ENCODE measurements around the gene IGF2BP2. TPM values are rescaled to one million over a fixed set of nuclear protein-coding genes. Genes with fewer than 3 reads are reported as not detected.
"Not testable (repeated sequence)": the region's sequence is repeated elsewhere in the genome, so short reads cannot be mapped to it uniquely, and the experiment has no call there.

Gene IGF2BP2
- total and polyA plus RNA-seq, 2 experiments from 2014 or later, result 88.9 to 91.8 TPM

GRCh38 chr3:185702262-185703225 lies 122.3 kb downstream of the IGF2BP2 start:
- Histone ChIP-seq H3K4me2 (peak overlapping the region; percentile 43), H3K79me2 (peaks cover 100% of the 10 kb centered on the region), H3K4me3 (no peak overlapping the region), H4K20me1 (ENCODE audit: insufficient read depth, poor library complexity, severe bottlenecking) (peaks cover 98% of the 10 kb centered on the region), H2AFZ (no peak overlapping the region), H3K27ac (peak overlapping the region; percentile 57), H3K4me1 (ENCODE audit: insufficient read depth) (peaks cover 17% of the 10 kb centered on the region), H3K36me3 (replicated peaks; ENCODE audit: insufficient read depth, low read depth) (no peaks in the 10 kb centered on the region), H3K27me3 (no peaks in the 10 kb centered on the region), H3K9me2 (replicated peaks; ENCODE audit: insufficient read depth) (no peaks in the 10 kb centered on the region), H3K9me3 (ENCODE audit: low read depth) (no peaks in the 10 kb centered on the region)
- 60% methylated on average over 10 of the region's 10 CpGs for WGBS (ENCODE audit: low lambda C conversion rate, missing lambda C conversion rate)
- TF ChIP-seq, protein P1, sequence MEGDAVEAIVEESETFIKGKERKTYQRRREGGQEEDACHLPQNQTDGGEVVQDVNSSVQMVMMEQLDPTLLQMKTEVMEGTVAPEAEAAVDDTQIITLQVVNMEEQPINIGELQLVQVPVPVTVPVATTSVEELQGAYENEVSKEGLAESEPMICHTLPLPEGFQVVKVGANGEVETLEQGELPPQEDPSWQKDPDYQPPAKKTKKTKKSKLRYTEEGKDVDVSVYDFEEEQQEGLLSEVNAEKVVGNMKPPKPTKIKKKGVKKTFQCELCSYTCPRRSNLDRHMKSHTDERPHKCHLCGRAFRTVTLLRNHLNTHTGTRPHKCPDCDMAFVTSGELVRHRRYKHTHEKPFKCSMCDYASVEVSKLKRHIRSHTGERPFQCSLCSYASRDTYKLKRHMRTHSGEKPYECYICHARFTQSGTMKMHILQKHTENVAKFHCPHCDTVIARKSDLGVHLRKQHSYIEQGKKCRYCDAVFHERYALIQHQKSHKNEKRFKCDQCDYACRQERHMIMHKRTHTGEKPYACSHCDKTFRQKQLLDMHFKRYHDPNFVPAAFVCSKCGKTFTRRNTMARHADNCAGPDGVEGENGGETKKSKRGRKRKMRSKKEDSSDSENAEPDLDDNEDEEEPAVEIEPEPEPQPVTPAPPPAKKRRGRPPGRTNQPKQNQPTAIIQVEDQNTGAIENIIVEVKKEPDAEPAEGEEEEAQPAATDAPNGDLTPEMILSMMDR (IDR thresholded peaks at IDR 0.05; ENCODE audit: poor library complexity), result no peak
- no peak for TF ChIP-seq EZH2 (IDR thresholded peaks at IDR 0.05; ENCODE audit: borderline replicate concordance)
- TF ChIP-seq EZH2phosphoT487 (IDR thresholded peaks at IDR 0.05; ENCODE audit: low read depth, severe bottlenecking, unreplicated experiment), result no peak
- no peak for DNase-seq (ENCODE audit: low spot score)

GRCh38 chr3:185701611-185702261 lies 123.1 kb downstream of the IGF2BP2 start:
- no peaks in the 10 kb centered on the region for H3K9me3 ChIP-seq (ENCODE audit: low read depth)
- peaks cover 17% of the 10 kb centered on the region for H3K4me1 ChIP-seq (ENCODE audit: insufficient read depth)
- peaks cover 99% of the 10 kb centered on the region for H4K20me1 ChIP-seq (ENCODE audit: insufficient read depth, poor library complexity, severe bottlenecking)
- peaks cover 100% of the 10 kb centered on the region for H3K79me2 ChIP-seq
- H3K4me2 ChIP-seq, result peak overlapping the region; percentile 43
- H3K27ac ChIP-seq, result peak overlapping the region; percentile 33
- no peak for DNase-seq (ENCODE audit: low spot score)
- H3K4me3 ChIP-seq, result no peak overlapping the region
- TF ChIP-seq EZH2 (IDR thresholded peaks at IDR 0.05; ENCODE audit: borderline replicate concordance) (no peak), EZH2phosphoT487 (IDR thresholded peaks at IDR 0.05; ENCODE audit: low read depth, severe bottlenecking, unreplicated experiment) (no peak)
- TF ChIP-seq, protein P1 (IDR thresholded peaks at IDR 0.05; ENCODE audit: poor library complexity), result no peak
- H2AFZ ChIP-seq, result no peak overlapping the region
- no peaks in the 10 kb centered on the region for H3K36me3 ChIP-seq (replicated peaks; ENCODE audit: insufficient read depth, low read depth)
- WGBS (ENCODE audit: low lambda C conversion rate, missing lambda C conversion rate), result 68% methylated on average over 10 of the region's 10 CpGs
- H3K27me3 ChIP-seq, result no peaks in the 10 kb centered on the region
- no peaks in the 10 kb centered on the region for H3K9me2 ChIP-seq (replicated peaks; ENCODE audit: insufficient read depth)

- H3K4me3 ChIP-seq, result no peak overlapping the region
- no peak for DNase-seq (ENCODE audit: low spot score)
- no peak overlapping the region for H3K4me2 ChIP-seq
- no peak overlapping the region for H3K27ac ChIP-seq
- H3K4me1 ChIP-seq (ENCODE audit: insufficient read depth), result peaks cover 17% of the 10 kb centered on the region
- no peaks in the 10 kb centered on the region for H3K9me3 ChIP-seq (ENCODE audit: low read depth)
- peaks cover 98% of the 10 kb centered on the region for H3K79me2 ChIP-seq
- TF ChIP-seq EZH2phosphoT487 (IDR thresholded peaks at IDR 0.05; ENCODE audit: low read depth, severe bottlenecking, unreplicated experiment) (no peak), EZH2 (IDR thresholded peaks at IDR 0.05; ENCODE audit: borderline replicate concordance) (no peak)
- TF ChIP-seq, protein P1 (IDR thresholded peaks at IDR 0.05; ENCODE audit: poor library complexity), result no peak
- no peak overlapping the region for H2AFZ ChIP-seq
- no peaks in the 10 kb centered on the region for H3K36me3 ChIP-seq (replicated peaks; ENCODE audit: insufficient read depth, low read depth)
- H4K20me1 ChIP-seq (ENCODE audit: insufficient read depth, poor library complexity, severe bottlenecking), result peaks cover 98% of the 10 kb centered on the region
- no peaks in the 10 kb centered on the region for H3K27me3 ChIP-seq
- H3K9me2 ChIP-seq (replicated peaks; ENCODE audit: insufficient read depth), result no peaks in the 10 kb centered on the region
- 78% methylated on average over 2 of the region's 2 CpGs for WGBS (ENCODE audit: low lambda C conversion rate, missing lambda C conversion rate)
Measured at GRCh38 chr3:185699927-185700326, 124.9 kb downstream of the IGF2BP2 start.

- H3K9me2 ChIP-seq (replicated peaks; ENCODE audit: insufficient read depth); H3K4me1 ChIP-seq (ENCODE audit: insufficient read depth); H2AFZ ChIP-seq; H3K4me3 ChIP-seq; DNase-seq (ENCODE audit: low spot score); H3K4me2 ChIP-seq; H3K27ac ChIP-seq; H3K36me3 ChIP-seq (replicated peaks; ENCODE audit: insufficient read depth, low read depth); H3K9me3 ChIP-seq (ENCODE audit: low read depth); H3K27me3 ChIP-seq: not testable (repeated sequence)
- 82% methylated on average over 7 of the region's 7 CpGs for WGBS (ENCODE audit: low lambda C conversion rate, missing lambda C conversion rate)
- Histone ChIP-seq H4K20me1 (ENCODE audit: insufficient read depth, poor library complexity, severe bottlenecking) (peaks cover 82% of the 10 kb centered on the region), H3K79me2 (peaks cover 95% of the 10 kb centered on the region)
Measured at GRCh38 chr3:185697228-185697627, 127.6 kb downstream of the IGF2BP2 start.

All from hepatocyte (in vitro differentiated cells).